H1 (cell line): Measurements from ENCODE around the gene DNAL1. TPM values are rescaled to one million over a fixed set of nuclear protein-coding genes. Genes with fewer than 3 reads are reported as not detected.

Experiments
- CBX5 ChIP-seq: fragments of 300-800, 300-1000 bp; sonication (generic); IDR thresholded peaks from 2 replicates; pipeline ENCODE4 v1.7.1; 2016; ENCODE audit warnings: antibody characterized with exemption, low read length, low read depth
- CEBPB ChIP-seq: IDR thresholded peaks from 2 replicates; pipeline ENCODE4 v1.6.1; 2012; ENCODE audit warnings: low read depth, low read length
- CHD7 ChIP-seq: fragments of 300-600 bp; sonication (generic); IDR thresholded peaks from 2 replicates; pipeline ENCODE4 v1.7.1; 2012; ENCODE audit warnings: low read length, moderate library complexity, mild to moderate bottlenecking, inconsistent platforms; ENCODE audit not compliant: insufficient replicate concordance
- EP300 ChIP-seq, 2 experiments: IDR thresholded peaks; 1 replicate in 1 of 2; 2 replicates in 1 of 2; pipeline ENCODE4 v1.6.1; 2011 to 2012; ENCODE audit warnings: low read depth in 2 of 2, low read length in 2 of 2, mild to moderate bottlenecking in 2 of 2, borderline replicate concordance in 1 of 2, inconsistent platforms in 1 of 2, moderate library complexity in 1 of 2
- HDAC2 ChIP-seq, 2 experiments: fragments of 300-600 bp in 1 of 2; sonication (generic) in 1 of 2; IDR thresholded peaks; 2 replicates each; pipeline ENCODE4 v1.6.1; 2011 to 2012; ENCODE audit warnings: low read depth in 2 of 2, low read length in 2 of 2, mild to moderate bottlenecking in 2 of 2, moderate library complexity in 2 of 2, borderline replicate concordance in 1 of 2, inconsistent platforms in 1 of 2
- KDM1A ChIP-seq: fragments of 200-600, 300-600 bp; sonication (generic); IDR thresholded peaks from 2 replicates; pipeline ENCODE4 v1.7.1; 2016; ENCODE audit warnings: mild to moderate bottlenecking, low read length, borderline replicate concordance
- SAP30 ChIP-seq: fragments of 300-600 bp; sonication (generic); IDR thresholded peaks from 2 replicates; pipeline ENCODE4 v1.7.1; 2012; ENCODE audit warnings: low read length, moderate library complexity, mild to moderate bottlenecking, inconsistent platforms; ENCODE audit not compliant: insufficient read depth, insufficient replicate concordance
- SIN3A ChIP-seq, 2 experiments: IDR thresholded peaks in 1 of 2; conservative IDR thresholded peaks in 1 of 2; 2 replicates each; pipeline ENCODE4 v1.6.1; 2011 to 2012; ENCODE audit warnings: low read length in 2 of 2, improper control_type of control experiment in 1 of 2, low read depth in 1 of 2, mild to moderate bottlenecking in 1 of 2
- ZNF274 ChIP-seq: IDR thresholded peaks from 2 replicates; pipeline ENCODE4 v1.7.0; 2012; ENCODE audit warnings: low read length, borderline replicate concordance; ENCODE audit errors: extremely low read depth
- polyA plus RNA-seq, 7 experiments: library from polyadenylated mRNA; depleted of rRNA in 3 of 7; stranded (reverse) in 5 of 7; unstranded in 2 of 7; fragments of >200 nt in 5 of 7; fragments of 200-250 nt in 2 of 7; gene quantifications; 1 replicate in 5 of 7; 2 replicates in 1 of 7; 4 replicates in 1 of 7; pipeline versions ENCODE4 v1.2.1 to v1.2.3, GENCODE V29; 2011 to 2013; ENCODE audit warnings: missing spikeins in 2 of 7, mixed read lengths in 2 of 7
- total RNA-seq: library from RNA; stranded (reverse); fragmentation: NEBNext Ultra II Directional; extraction: Animal tissue kit (Norgen Biotek cat#: 25700); gene quantifications from 2 replicates; pipeline ENCODE4 v1.2.1, GENCODE V29; 2021

Gene DNAL1
- total and polyA plus RNA-seq, 2 of the 8 experiments (the other 6 are each of a cell fraction or from before 2014, with no cell fraction given), result 2.8 to 16.8 TPM

- TF ChIP-seq CHD7 (no peak), EP300 (IDR thresholded peaks at IDR 0.05; ENCODE audit: borderline replicate concordance in 1 of 2, low read depth in 2 of 2, low read length in 2 of 2) (no peak), SAP30 (no peak), KDM1A (no peak), CEBPB (no peak), ZNF274 (no peak), SIN3A (conservative IDR thresholded peaks at IDR 0.05 in 1 of 2, IDR thresholded peaks at IDR 0.05 in 1 of 2; ENCODE audit: low read depth in 1 of 2, low read length in 2 of 2) (no peak), HDAC2 (IDR thresholded peaks at IDR 0.05; ENCODE audit: borderline replicate concordance in 1 of 2, low read depth in 2 of 2, low read length in 2 of 2) (no peak), CBX5 (no peak)
Measured at GRCh38 chr14:73744175-73744867, 99.5 kb downstream of the DNAL1 start (continued).
